Neuronal stem cell (in vitro differentiated cells): ENCODE measurements around the gene RAI14.

Source experiments
- DNase-seq: peaks from one replicate; pipeline ENCODE4 v3.0.0-alpha.2; 2013; ENCODE audit warnings: low spot score
- H2AFZ ChIP-seq: one replicate; pipeline ENCODE4 v1.6.1; 2013; ENCODE audit warnings: mild to moderate bottlenecking, low read length, inconsistent platforms
- H2AK5ac ChIP-seq: 2 replicates; pipeline ENCODE4 v1.6.1; 2013; ENCODE audit warnings: low read depth, mild to moderate bottlenecking, inconsistent platforms, low read length, moderate library complexity, mixed read lengths
- H2BK120ac ChIP-seq: 2 replicates; pipeline ENCODE4 v1.6.1; 2013; ENCODE audit warnings: low read depth, mild to moderate bottlenecking, inconsistent platforms, low read length, moderate library complexity, mixed read lengths
- H2BK12ac ChIP-seq: one replicate; pipeline ENCODE4 v1.6.1; 2013; ENCODE audit warnings: low read length, inconsistent platforms
- H2BK15ac ChIP-seq: 2 replicates; pipeline ENCODE4 v1.6.1; 2013; ENCODE audit warnings: mild to moderate bottlenecking, low read length, inconsistent platforms, mixed read lengths
- H2BK5ac ChIP-seq: one replicate; pipeline ENCODE4 v1.6.1; 2013; ENCODE audit warnings: inconsistent platforms, mild to moderate bottlenecking, low read length, moderate library complexity
- H3K14ac ChIP-seq: one replicate; pipeline ENCODE4 v1.6.1; 2013; ENCODE audit warnings: low read length, inconsistent platforms
- H3K18ac ChIP-seq: 2 replicates; pipeline ENCODE4 v1.6.1; 2013; ENCODE audit warnings: low read length, inconsistent platforms
- H3K23ac ChIP-seq: 2 replicates; pipeline ENCODE4 v1.6.1; 2013; ENCODE audit warnings: low read depth, mild to moderate bottlenecking, mixed read lengths, low read length, inconsistent platforms; ENCODE audit not compliant: poor library complexity
- H3K27ac ChIP-seq: replicated peaks from 3 replicates; pipeline ENCODE4 v1.5.1; 2013; ENCODE audit warnings: low read length, inconsistent platforms
- H3K27me3 ChIP-seq, 3 experiments: 2 replicates each; pipeline ENCODE4 v1.6.1; 2013; ENCODE audit warnings: low read length in 3 of 3, mild to moderate bottlenecking in 2 of 3, inconsistent platforms in 1 of 3, low read depth in 1 of 3, mixed read lengths in 1 of 3, moderate library complexity in 1 of 3; ENCODE audit not compliant: control insufficient read depth in 3 of 3, insufficient read depth in 3 of 3
- H3K36me3 ChIP-seq, 2 donors: replicated peaks in 1 of 2; 2 replicates each; pipeline ENCODE4 v1.6.1; 2013; ENCODE audit warnings: low read length in 2 of 2; ENCODE audit not compliant: control insufficient read depth in 2 of 2, insufficient read depth in 2 of 2
- H3K4ac ChIP-seq: 2 replicates; pipeline ENCODE4 v1.6.1; 2013; ENCODE audit warnings: inconsistent platforms, mild to moderate bottlenecking, low read length, moderate library complexity
- H3K4me1 ChIP-seq, 2 donors: 1 replicate in 1 of 2; 2 replicates in 1 of 2; pipeline ENCODE4 v1.6.1; 2013; ENCODE audit warnings: low read length in 2 of 2, low read depth in 1 of 2; ENCODE audit not compliant: control insufficient read depth in 2 of 2, insufficient read depth in 1 of 2
- H3K4me2 ChIP-seq: one replicate; pipeline ENCODE4 v1.6.1; 2013; ENCODE audit warnings: mild to moderate bottlenecking, low read length, inconsistent platforms; ENCODE audit not compliant: insufficient read depth, poor library complexity, severe bottlenecking
- H3K4me3 ChIP-seq, 2 donors: 2 replicates each; pipeline ENCODE4 v1.5.1; 2013; ENCODE audit warnings: low read length in 2 of 2, mild to moderate bottlenecking in 2 of 2, inconsistent platforms in 1 of 2, moderate library complexity in 1 of 2
- H3K79me1 ChIP-seq: one replicate; pipeline ENCODE4 v1.6.1; 2013; ENCODE audit warnings: low read depth, mild to moderate bottlenecking, inconsistent platforms, low read length, moderate library complexity
- H3K9ac ChIP-seq: one replicate; pipeline ENCODE4 v1.6.1; 2013; ENCODE audit warnings: mild to moderate bottlenecking, low read depth, low read length, inconsistent platforms; ENCODE audit not compliant: poor library complexity
- H3K9me3 ChIP-seq, 2 donors: replicated peaks in 1 of 2; 2 replicates each; pipeline versions ENCODE3 to v1.6.1; 2013; ENCODE audit warnings: low read length in 2 of 2, mild to moderate bottlenecking in 2 of 2, inconsistent platforms in 1 of 2, low read depth in 1 of 2, mixed read lengths in 1 of 2, moderate library complexity in 1 of 2; ENCODE audit not compliant: control insufficient read depth in 2 of 2, insufficient read depth in 1 of 2
- H4K8ac ChIP-seq: one replicate; pipeline ENCODE4 v1.6.1; 2013; ENCODE audit warnings: low read depth, mild to moderate bottlenecking, inconsistent platforms, low read length, moderate library complexity
- H4K91ac ChIP-seq: one replicate; pipeline ENCODE4 v1.6.1; 2013; ENCODE audit warnings: low read length, low read depth, mild to moderate bottlenecking, inconsistent platforms; ENCODE audit not compliant: poor library complexity
- WGBS, 2 donors: extraction: QIAGEN DNeasy Blood & Tissue Kit; methylation state at CpG; one replicate each; pipeline ENCODE4 v1.1.7; 2013; ENCODE audit warnings: missing lambda C conversion rate in 2 of 2, mixed read lengths in 1 of 2; ENCODE audit not compliant: insufficient read length in 2 of 2, insufficient replicate concordance in 1 of 2; ENCODE audit errors: extremely low coverage in 2 of 2; 5-methylcytosine and 5-hydroxymethylcytosine counted together

The RAI14 gene

GRCh38 chr5:34628373-34628772, 27.8 kb upstream of the RAI14 start:
- Histone ChIP-seq H3K9ac (no peak overlapping the region), H3K23ac (no peak overlapping the region), H4K91ac (no peak overlapping the region), H3K27me3 (no peaks in the 10 kb centered on the region), H3K9me3 (peaks cover 2 to 9% of the 10 kb centered on the region in 2 donors), H2BK5ac (no peak overlapping the region), H2BK120ac (no peak overlapping the region), H3K4ac (no peak overlapping the region), H2AFZ (peak overlapping the region; percentile 47), H2AK5ac (no peak overlapping the region), H2BK12ac (no peak overlapping the region), H2BK15ac (no peak overlapping the region), H4K8ac (no peak overlapping the region), H3K4me1 (peaks cover 0 to 22% of the 10 kb centered on the region in 2 donors), H3K4me3 (no peak overlapping the region), H3K36me3 (no peaks in the 10 kb centered on the region), H3K18ac (no peak overlapping the region), H3K79me1 (no peaks in the 10 kb centered on the region), H3K27ac (no peak overlapping the region), H3K4me2 (no peak overlapping the region), H3K14ac (no peak overlapping the region)
- DNase-seq: no peak
- no CpG with 5 or more reads among the region's 3 CpGs for WGBS, 2 donors

DNA sequence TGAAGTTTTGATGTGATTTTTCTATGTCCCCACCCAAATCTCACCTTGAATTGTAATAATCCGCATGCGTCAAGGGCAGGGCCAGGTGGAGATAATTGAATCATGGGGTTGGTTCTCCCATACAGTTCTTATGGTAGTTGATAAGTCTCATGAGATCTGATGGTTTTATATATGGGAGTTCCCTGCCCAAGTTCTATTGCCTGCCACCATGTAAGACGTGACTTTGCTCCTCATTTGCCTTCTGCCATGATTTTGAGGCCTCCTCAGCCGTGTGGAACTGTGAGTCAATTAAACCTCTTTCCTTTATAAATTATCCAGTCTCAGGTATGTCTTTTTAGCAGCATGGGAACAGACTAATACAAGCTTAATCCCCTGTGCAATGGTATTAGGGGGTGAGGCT, 25.5 kb upstream of the RAI14 start:
- Histone ChIP-seq H2AFZ (no peak overlapping the region), H3K9me3 (peaks cover 2 to 9% of the 10 kb centered on the region in 2 donors), H3K79me1 (no peaks in the 10 kb centered on the region), H3K4me2 (no peak overlapping the region), H3K4ac (no peak overlapping the region), H3K23ac (no peak overlapping the region), H3K36me3 (no peaks in the 10 kb centered on the region), H2BK12ac (no peak overlapping the region), H3K27me3 (no peaks in the 10 kb centered on the region), H4K91ac (no peak overlapping the region), H2BK5ac (no peak overlapping the region), H3K4me3 (no peak overlapping the region), H2BK120ac (no peak overlapping the region), H3K4me1 (peaks cover 0 to 23% of the 10 kb centered on the region in 2 donors), H3K18ac (no peak overlapping the region), H2AK5ac (no peak overlapping the region), H3K9ac (no peak overlapping the region), H4K8ac (no peak overlapping the region), H2BK15ac (no peak overlapping the region), H3K27ac (no peak overlapping the region), H3K14ac (no peak overlapping the region)
- no peak for DNase-seq
- WGBS, 2 donors: no CpG with 5 or more reads among the region's 4 CpGs

GRCh38 chr5:34632807-34633422, 23.2 kb upstream of the RAI14 start:
- no peak overlapping the region for H3K9ac ChIP-seq
- no peaks in the 10 kb centered on the region for H3K79me1 ChIP-seq
- H3K27ac ChIP-seq: no peak overlapping the region
- H3K27me3 ChIP-seq: no peaks in the 10 kb centered on the region
- no CpG with 5 or more reads among the region's 8 CpGs for WGBS, 2 donors
- no peak overlapping the region for H3K14ac ChIP-seq
- H3K36me3 ChIP-seq: no peaks in the 10 kb centered on the region
- H3K4me1 ChIP-seq: peaks cover 0 to 15% of the 10 kb centered on the region in 2 donors
- H3K4me2 ChIP-seq: no peak overlapping the region
- no peak overlapping the region for H3K18ac ChIP-seq
- H2AFZ ChIP-seq: peak overlapping the region; percentile 49
- H4K8ac ChIP-seq: no peak overlapping the region
- no peak overlapping the region for H4K91ac ChIP-seq
- no peak overlapping the region for H2AK5ac ChIP-seq
- H2BK5ac ChIP-seq: no peak overlapping the region
- no peak overlapping the region for H2BK15ac ChIP-seq
- H3K9me3 ChIP-seq: peaks cover 2 to 9% of the 10 kb centered on the region in 2 donors
- H2BK12ac ChIP-seq: no peak overlapping the region
- H3K4me3 ChIP-seq: no peak overlapping the region
- no peak overlapping the region for H3K23ac ChIP-seq
- DNase-seq: no peak
- H3K4ac ChIP-seq: no peak overlapping the region
- no peak overlapping the region for H2BK120ac ChIP-seq

- H3K23ac ChIP-seq: no peak overlapping the region
- no peak overlapping the region for H4K8ac ChIP-seq
- no peaks in the 10 kb centered on the region for H3K9me3 ChIP-seq
- H3K4me2 ChIP-seq: no peak overlapping the region
- H3K36me3 ChIP-seq: no peaks in the 10 kb centered on the region
- H3K14ac ChIP-seq: no peak overlapping the region
- no peak overlapping the region for H2AK5ac ChIP-seq
- H2BK12ac ChIP-seq: no peak overlapping the region
- H2AFZ ChIP-seq: no peak overlapping the region
- no peak overlapping the region for H2BK120ac ChIP-seq
- no peaks in the 10 kb centered on the region for H3K79me1 ChIP-seq
- no peaks in the 10 kb centered on the region for H3K4me1 ChIP-seq
- no peak overlapping the region for H2BK15ac ChIP-seq
- H3K27me3 ChIP-seq: no peaks in the 10 kb centered on the region
- no peak overlapping the region for H3K4me3 ChIP-seq
- no peak overlapping the region for H3K4ac ChIP-seq
- H3K18ac ChIP-seq: no peak overlapping the region
- H3K27ac ChIP-seq: no peak overlapping the region
- H2BK5ac ChIP-seq: no peak overlapping the region
- H3K9ac ChIP-seq: no peak overlapping the region
- H4K91ac ChIP-seq: no peak overlapping the region
- no CpG with 5 or more reads among the region's 3 CpGs for WGBS, 2 donors
- no peak for DNase-seq
Measured at GRCh38 chr5:34639852-34640626, 16.1 kb upstream of the RAI14 start.
